Amniotic epithelial cell (primary cell): Measurements from ENCODE around the gene RAB8B.

ENCODE experiments used
- DNase-seq: peaks from one replicate; pipeline ENCODE4 v3.0.0-alpha.2; 2010; ENCODE audit warnings: low read depth

RAB8B gene

DNA sequence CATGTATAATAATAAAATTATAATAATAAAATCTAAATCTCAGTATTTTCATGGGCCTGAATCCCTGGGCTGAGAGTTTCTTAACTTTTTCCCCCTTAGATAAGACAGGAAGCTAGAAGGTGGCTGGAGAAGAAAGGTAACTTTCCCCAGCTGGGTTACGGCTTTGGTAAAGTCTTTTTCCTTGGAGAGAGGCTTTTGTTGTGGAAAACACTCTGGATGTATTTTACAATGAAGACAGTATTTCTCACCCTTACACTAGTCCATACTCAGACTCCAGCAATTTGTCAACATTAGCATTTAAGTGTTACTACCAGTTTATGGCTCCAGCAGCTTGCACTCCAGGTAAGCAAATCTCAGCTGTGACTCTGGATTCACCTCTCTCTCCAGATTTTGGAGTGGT is 122.9 kb downstream of the RAB8B start:
- no peak for DNase-seq

- DNase-seq = no peak
Observed at GRCh38 chr15:63313825-63314224, 124.4 kb downstream of the RAB8B start.

DNA sequence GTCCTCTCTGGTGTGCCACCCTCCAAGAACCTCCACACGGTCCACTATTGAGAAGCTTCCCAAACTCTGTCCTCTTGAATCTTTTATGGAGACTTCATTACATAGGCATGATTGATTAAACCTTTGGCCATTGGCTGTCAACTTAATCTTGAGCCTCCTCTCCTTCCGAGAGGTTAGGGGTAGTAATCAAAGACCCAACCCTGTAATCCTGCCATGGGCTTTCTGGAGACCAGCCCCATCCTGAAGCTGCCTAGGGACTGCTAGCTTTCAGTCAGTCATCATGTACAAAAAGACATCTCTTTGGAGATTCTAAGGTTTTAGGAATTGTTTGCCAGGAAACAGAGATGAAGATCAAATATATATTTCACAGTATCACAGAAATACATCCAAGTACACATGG is 125.0 kb downstream of the RAB8B start:
- DNase-seq = no peak
